GM12892 (cell line): ENCODE results near the gene ADCY4.

Experiments used
- POLR2A ChIP-seq: IDR thresholded peaks from 2 replicates; pipeline ENCODE4 v1.6.1; 2011; ENCODE audit warnings: low read depth, low read length, control low read depth
- POLR2AphosphoS5 ChIP-seq: IDR thresholded peaks from 2 replicates; pipeline ENCODE4 v1.6.1; 2011; ENCODE audit warnings: low read depth, low read length, control low read depth

DNA sequence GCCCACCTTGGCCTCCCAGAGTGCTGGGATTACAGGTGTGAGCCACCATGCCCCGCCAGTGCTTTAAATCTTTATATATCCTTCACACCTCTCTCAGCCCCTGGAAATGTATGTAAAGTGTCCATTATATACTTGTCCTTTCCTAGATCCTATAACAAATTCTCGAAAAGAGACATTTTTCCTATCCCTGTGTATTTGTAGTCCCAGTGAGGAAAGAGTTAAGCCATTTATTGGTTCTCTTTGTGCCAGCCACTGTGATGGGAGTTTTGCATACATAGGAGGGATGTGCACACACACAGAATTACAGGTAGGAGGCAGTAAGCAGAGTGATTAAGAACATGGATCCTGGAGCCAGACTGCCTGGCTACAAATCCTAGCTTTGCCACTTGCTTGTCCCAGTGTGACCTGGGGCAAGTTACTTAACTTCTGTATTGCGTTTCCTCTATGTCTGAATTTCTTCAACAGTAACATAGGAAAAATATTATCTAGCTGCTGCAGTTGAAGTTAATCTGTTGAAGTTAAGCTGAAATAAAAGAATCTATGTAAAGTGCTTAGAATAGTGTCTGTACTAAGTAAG lies 61.4 kb downstream of the ADCY4 start:
- TF ChIP-seq POLR2AphosphoS5 (no peak), POLR2A (no peak)
